A673 (cell line): ENCODE data around the gene LACTBL1. TPM values are rescaled to one million over a fixed set of nuclear protein-coding genes. Genes with fewer than 3 reads are reported as not detected.
A peak's percentile ranks its signal among the peaks of the same experiment; 100 is the strongest.

Experiments
- BruUV-seq: library from RNA; stranded (reverse); fragments of 400-500 nt; replicated peaks from 2 replicates; lab custom pipeline; 2021; lab: Mats Ljungman, UMichigan
- CTCF ChIA-PET: fragments of 300-600 bp; sonication (Branson Sonifier 250); formaldehyde crosslinking; loops from one replicate; lab custom pipeline; 2022; ENCODE audit warnings: antibody characterized with exemption; lab: Charles Lee
- POLR2A ChIA-PET: fragments of 300-600 bp; sonication (Branson Sonifier 250); formaldehyde crosslinking; loops from one replicate; lab custom pipeline; 2022; ENCODE audit warnings: antibody characterized with exemption; ENCODE audit not compliant: low non-redundant PET; lab: Charles Lee
- DNase-seq: peaks from one replicate; pipeline ENCODE4 v3.0.0-alpha.2; 2015; ENCODE audit warnings: low spot score
- H3K27ac ChIP-seq: fragments of 200-600 bp; sonication (generic); 2 replicates; pipeline ENCODE4 v1.5.1; 2016; ENCODE audit warnings: mixed run types, low read depth, mild to moderate bottlenecking, mixed read lengths, antibody characterized with exemption, low read length; ENCODE audit not compliant: poor library complexity, severe bottlenecking
- H3K27me3 ChIP-seq: fragments of 200-600 bp; sonication (generic); replicated peaks from 2 replicates; pipeline ENCODE4 v1.6.1; 2017; ENCODE audit warnings: mixed run types, low read depth, mild to moderate bottlenecking, mixed read lengths, antibody characterized with exemption, low read length; ENCODE audit not compliant: insufficient read depth, poor library complexity
- H3K36me3 ChIP-seq: fragments of 200-600 bp; sonication (generic); 2 replicates; pipeline ENCODE4 v1.6.1; 2016; ENCODE audit warnings: mixed run types, mild to moderate bottlenecking, mixed read lengths, antibody characterized with exemption, low read length; ENCODE audit not compliant: insufficient read depth, poor library complexity, severe bottlenecking
- H3K4me1 ChIP-seq: fragments of 200-600 bp; sonication (generic); 2 replicates; pipeline ENCODE4 v1.6.1; 2017; ENCODE audit warnings: mixed run types, mild to moderate bottlenecking, mixed read lengths, antibody characterized with exemption, low read length; ENCODE audit not compliant: insufficient read depth, poor library complexity, severe bottlenecking
- H3K4me3 ChIP-seq: fragments of 200-600 bp; sonication (generic); 2 replicates; pipeline ENCODE4 v1.5.1; 2016; ENCODE audit warnings: low read depth, mixed run types, mild to moderate bottlenecking, mixed read lengths, low read length; ENCODE audit not compliant: poor library complexity, severe bottlenecking
- H3K9me3 ChIP-seq: fragments of 200-600 bp; sonication (generic); 2 replicates; pipeline ENCODE4 v1.6.1; 2016; ENCODE audit warnings: mixed run types, low read depth, mild to moderate bottlenecking, mixed read lengths, antibody characterized with exemption, low read length; ENCODE audit not compliant: poor library complexity, severe bottlenecking
- EZH2 ChIP-seq: fragments of 200-600 bp; sonication (generic); IDR thresholded peaks from 2 replicates; pipeline ENCODE4 v1.6.1; 2017; ENCODE audit warnings: borderline replicate concordance, low read depth, mild to moderate bottlenecking, mixed read lengths, antibody characterized with exemption, low read length; ENCODE audit not compliant: poor library complexity, severe bottlenecking
- intact Hi-C: fragments of 100-400 bp; cut with micrococcal nuclease; formaldehyde crosslinking; loops from one replicate; pipeline ENCODE4 v1.10.0; 2022; ENCODE audit not compliant: unreplicated experiment
- total RNA-seq: library from RNA; stranded (reverse); gene quantifications from 2 replicates; pipeline ENCODE4 v1.2.3, GENCODE V29; 2021
- TF ChIP-seq, protein P1 (sequence below): fragments of 300-800, 200-600 bp; sonication (generic); conservative IDR thresholded peaks from 2 replicates; pipeline ENCODE4 v1.5.1; 2017; ENCODE audit warnings: low read depth, mild to moderate bottlenecking, antibody characterized with exemption, low read length, moderate library complexity, mixed read lengths

The LACTBL1 gene
- total RNA-seq, 1 experiment from 2014 or later = 0.24 TPM

DNA sequence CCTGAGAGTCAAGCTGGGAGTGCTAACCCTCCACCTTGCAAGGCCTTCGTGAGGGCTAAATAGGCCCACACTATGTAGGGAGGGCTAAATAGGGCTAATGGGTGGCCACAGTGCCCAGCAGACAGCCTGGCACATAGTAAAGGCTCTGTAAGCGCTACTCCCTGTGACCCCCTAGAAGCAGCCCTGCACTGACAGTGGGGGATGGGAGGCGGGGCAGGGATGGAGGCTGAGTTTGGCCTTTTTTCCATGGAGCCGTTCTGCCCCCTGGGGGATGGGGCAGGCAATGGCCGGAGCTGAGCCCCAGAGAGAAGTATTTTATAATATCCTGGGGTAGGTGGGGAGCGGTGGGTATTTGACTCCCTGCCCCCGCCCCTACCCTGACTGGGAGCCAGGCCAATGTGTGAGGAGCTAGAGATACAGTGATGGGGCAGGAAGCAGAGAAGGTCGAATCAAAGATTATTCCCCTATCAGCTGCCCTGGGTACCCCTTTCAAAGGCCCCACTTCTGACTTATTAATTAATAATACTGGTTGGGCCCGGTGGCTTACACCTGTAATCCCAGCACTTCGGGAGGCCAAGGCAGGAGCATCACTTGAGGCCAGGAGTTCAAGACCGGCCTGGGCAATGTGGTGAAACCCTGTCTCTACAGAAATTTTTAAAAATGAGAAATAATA, 42.3 kb downstream of the LACTBL1 start:
- Histone ChIP-seq H3K4me3 (no peak overlapping the region), H3K9me3 (no peaks in the 10 kb centered on the region), H3K36me3 (no peaks in the 10 kb centered on the region), H3K4me1 (no peaks in the 10 kb centered on the region), H3K27me3 (no peaks in the 10 kb centered on the region), H3K27ac (no peak overlapping the region)
- POLR2A ChIA-PET = no interaction called here
- DNase-seq = peak; percentile 74
- CTCF ChIA-PET = interaction anchor here (0.6 to 1.3 kb wide), 6 partner anchors 30 to 258 kb away, joined by 3 to 6 read pairs (median 4); no protein-coding TSS in a partner anchor
- BruUV-seq = no TSS peak
- intact Hi-C loops = loop anchor here (1.0 to 10.0 kb wide), 3 partner anchors 226 to 506 kb away; no protein-coding TSS in a partner anchor
- TF ChIP-seq, protein P1, sequence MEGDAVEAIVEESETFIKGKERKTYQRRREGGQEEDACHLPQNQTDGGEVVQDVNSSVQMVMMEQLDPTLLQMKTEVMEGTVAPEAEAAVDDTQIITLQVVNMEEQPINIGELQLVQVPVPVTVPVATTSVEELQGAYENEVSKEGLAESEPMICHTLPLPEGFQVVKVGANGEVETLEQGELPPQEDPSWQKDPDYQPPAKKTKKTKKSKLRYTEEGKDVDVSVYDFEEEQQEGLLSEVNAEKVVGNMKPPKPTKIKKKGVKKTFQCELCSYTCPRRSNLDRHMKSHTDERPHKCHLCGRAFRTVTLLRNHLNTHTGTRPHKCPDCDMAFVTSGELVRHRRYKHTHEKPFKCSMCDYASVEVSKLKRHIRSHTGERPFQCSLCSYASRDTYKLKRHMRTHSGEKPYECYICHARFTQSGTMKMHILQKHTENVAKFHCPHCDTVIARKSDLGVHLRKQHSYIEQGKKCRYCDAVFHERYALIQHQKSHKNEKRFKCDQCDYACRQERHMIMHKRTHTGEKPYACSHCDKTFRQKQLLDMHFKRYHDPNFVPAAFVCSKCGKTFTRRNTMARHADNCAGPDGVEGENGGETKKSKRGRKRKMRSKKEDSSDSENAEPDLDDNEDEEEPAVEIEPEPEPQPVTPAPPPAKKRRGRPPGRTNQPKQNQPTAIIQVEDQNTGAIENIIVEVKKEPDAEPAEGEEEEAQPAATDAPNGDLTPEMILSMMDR = peak; percentile 83
- TF ChIP-seq EZH2 = no peak

DNA sequence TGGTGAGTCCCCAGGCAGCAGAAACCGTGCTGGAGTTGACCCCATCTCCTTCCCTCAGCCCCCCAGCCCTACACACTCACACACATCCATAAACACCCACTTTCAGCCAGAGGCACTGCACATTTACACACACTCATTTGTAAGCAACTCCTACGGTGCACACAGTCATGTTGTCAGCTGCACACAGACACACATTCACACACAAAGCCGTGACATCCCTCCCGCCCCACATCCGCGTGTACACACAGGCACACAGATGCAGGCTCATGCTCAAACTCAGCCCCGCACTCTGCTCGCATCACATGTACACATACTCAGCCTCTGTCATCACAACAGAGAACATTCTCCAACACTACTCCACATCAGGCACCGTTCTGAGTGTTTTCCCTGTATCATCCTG, 47.6 kb downstream of the LACTBL1 start:
- no peak overlapping the region for H3K27ac ChIP-seq
- BruUV-seq = no TSS peak
- no peaks in the 10 kb centered on the region for H3K4me1 ChIP-seq
- H3K4me3 ChIP-seq = no peak overlapping the region
- H3K9me3 ChIP-seq = no peaks in the 10 kb centered on the region
- POLR2A ChIA-PET = no interaction called here
- DNase-seq = no peak
- intact Hi-C loops = no loop called here
- no peaks in the 10 kb centered on the region for H3K27me3 ChIP-seq
- CTCF ChIA-PET = no interaction called here
- no peaks in the 10 kb centered on the region for H3K36me3 ChIP-seq
- TF ChIP-seq, protein P1 = no peak
- TF ChIP-seq EZH2 = no peak

DNA sequence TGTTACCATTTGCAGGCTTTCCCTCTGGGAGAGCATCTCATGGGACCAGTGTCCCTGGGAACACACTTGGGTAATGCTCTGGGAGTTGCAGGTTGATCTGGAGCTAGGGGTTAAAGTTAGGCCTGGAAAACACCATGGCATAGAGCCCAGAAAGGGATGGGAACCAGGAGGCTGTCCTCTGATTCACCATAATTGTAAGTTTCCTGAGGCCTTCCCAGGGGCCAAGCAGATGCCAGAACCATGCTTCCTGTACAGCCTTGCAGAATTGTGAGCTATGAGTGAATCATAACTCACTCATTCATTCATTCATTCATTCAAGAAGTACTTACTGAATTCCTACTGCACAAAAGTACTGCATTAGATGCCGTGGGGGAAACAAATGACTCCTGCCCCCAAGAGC, 50.0 kb downstream of the LACTBL1 start:
- POLR2A ChIA-PET = no interaction called here
- CTCF ChIA-PET = no interaction called here
- no peak for DNase-seq
- peaks cover 3% of the 10 kb centered on the region for H3K4me1 ChIP-seq
- no peaks in the 10 kb centered on the region for H3K27me3 ChIP-seq
- BruUV-seq = no TSS peak
- no peaks in the 10 kb centered on the region for H3K36me3 ChIP-seq
- no peaks in the 10 kb centered on the region for H3K9me3 ChIP-seq
- no peak overlapping the region for H3K27ac ChIP-seq
- intact Hi-C loops = no loop called here
- H3K4me3 ChIP-seq = no peak overlapping the region
- no peak for TF ChIP-seq EZH2
- TF ChIP-seq, protein P1 = no peak
